Measurements from ENCODE around the gene TEX13C.

TEX13C gene

DNA sequence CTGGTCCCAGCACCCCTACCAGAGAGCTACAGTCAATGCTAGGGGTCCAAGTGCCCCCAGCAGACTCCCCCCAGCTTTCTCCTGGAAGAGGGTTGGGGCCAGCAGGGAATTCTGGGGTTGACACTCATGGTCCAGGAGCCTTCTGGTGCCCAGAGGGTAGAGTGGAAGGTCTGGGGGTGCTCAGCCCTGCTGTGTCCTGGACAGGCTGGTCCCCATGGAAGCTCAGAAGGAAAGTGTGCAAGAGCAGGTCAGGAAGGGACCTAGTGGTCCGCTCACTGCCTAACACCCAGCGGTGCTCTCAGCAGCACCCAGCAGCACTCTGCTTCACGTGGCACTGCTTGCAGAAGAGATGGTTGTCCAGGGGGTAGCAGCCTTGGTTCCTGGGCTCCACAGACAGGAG lies 6.9 kb downstream of the TEX13C start:
- no peak for DNase-seq (ENCODE audit: low read depth, low spot score)
- in situ Hi-C loops (cut with HindIII; ENCODE audit: low sequenced_read_pairs) = no loop called here
- no peak overlapping the region for H3K4me3 ChIP-seq (ENCODE audit: low read depth, low read length)
- TF ChIP-seq, protein P1, sequence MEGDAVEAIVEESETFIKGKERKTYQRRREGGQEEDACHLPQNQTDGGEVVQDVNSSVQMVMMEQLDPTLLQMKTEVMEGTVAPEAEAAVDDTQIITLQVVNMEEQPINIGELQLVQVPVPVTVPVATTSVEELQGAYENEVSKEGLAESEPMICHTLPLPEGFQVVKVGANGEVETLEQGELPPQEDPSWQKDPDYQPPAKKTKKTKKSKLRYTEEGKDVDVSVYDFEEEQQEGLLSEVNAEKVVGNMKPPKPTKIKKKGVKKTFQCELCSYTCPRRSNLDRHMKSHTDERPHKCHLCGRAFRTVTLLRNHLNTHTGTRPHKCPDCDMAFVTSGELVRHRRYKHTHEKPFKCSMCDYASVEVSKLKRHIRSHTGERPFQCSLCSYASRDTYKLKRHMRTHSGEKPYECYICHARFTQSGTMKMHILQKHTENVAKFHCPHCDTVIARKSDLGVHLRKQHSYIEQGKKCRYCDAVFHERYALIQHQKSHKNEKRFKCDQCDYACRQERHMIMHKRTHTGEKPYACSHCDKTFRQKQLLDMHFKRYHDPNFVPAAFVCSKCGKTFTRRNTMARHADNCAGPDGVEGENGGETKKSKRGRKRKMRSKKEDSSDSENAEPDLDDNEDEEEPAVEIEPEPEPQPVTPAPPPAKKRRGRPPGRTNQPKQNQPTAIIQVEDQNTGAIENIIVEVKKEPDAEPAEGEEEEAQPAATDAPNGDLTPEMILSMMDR (IDR thresholded peaks at IDR 0.05; ENCODE audit: low read depth, low read length) = no peak

DNA sequence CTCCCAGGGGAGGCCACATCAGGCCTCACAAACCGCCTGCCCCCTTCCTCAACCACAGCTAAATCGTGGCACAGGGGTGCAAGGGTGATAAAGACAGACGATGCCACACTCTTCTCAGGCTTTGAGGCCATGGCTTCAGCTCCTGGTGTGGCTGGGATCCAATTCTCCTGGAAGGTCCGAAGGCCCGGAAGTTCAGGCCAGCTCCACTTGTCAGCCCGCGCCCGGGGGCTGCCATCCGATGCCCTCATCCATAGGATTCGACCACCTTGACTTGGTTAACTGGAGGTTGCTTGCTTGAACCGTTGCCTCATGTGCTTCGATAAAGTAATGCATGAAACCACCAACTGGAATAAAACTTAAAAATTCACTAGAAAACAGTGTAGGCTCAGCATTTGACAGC lies 8.2 kb downstream of the TEX13C start:
- no peak for DNase-seq (ENCODE audit: low read depth, low spot score)
- in situ Hi-C loops (cut with HindIII; ENCODE audit: low sequenced_read_pairs) = no loop called here
- TF ChIP-seq, protein P1 (IDR thresholded peaks at IDR 0.05; ENCODE audit: low read depth, low read length) = no peak
- H3K4me3 ChIP-seq (ENCODE audit: low read depth, low read length) = no peak overlapping the region

DNA sequence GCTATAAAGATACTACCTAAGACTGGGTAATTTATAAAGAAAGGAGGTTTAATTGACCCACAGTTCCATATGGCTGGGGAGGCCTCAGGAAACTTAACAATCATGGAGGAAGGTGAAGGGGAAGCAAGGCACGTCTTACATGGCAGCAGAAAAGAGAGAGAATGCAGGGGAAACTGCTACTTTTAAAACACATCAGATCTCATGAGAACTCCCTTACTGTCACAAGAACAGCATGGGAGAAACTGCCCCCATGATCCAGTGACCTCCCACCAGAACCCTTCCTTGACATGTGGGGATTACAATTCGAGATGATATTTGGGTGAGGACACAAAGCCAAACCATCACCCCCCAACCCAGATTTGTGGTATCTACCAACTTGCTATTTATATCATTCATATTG lies 13.9 kb downstream of the TEX13C start:
- TF ChIP-seq, protein P1 (IDR thresholded peaks at IDR 0.05; ENCODE audit: low read depth, low read length) = no peak
- H3K4me3 ChIP-seq (ENCODE audit: low read depth, low read length) = no peak overlapping the region
- in situ Hi-C loops (cut with HindIII; ENCODE audit: low sequenced_read_pairs) = no loop called here
- DNase-seq (ENCODE audit: low read depth, low spot score) = no peak

DNA sequence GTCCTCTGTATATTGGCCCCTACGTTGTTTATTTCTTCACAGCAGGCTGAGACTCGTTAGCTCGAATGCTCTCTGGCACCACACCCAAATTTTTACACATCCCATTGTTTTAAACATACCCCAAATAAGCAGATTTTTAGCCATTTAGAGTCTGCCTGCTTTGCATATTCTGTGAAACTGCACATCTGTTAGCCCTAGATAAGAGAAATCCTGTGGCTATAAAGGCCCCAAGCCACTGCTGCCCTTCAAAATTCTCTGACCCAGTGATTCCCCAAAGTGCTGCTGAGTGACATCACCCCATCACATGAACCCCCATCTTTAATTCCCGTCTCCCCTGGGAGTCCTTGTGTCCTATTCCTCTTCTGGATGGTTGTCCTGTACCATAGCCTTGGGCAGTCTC lies 20.8 kb downstream of the TEX13C start:
- TF ChIP-seq, protein P1 (IDR thresholded peaks at IDR 0.05; ENCODE audit: low read depth, low read length) = no peak
- in situ Hi-C loops (cut with HindIII; ENCODE audit: low sequenced_read_pairs) = no loop called here
- H3K4me3 ChIP-seq (ENCODE audit: low read depth, low read length) = no peak overlapping the region
- no peak for DNase-seq (ENCODE audit: low read depth, low spot score)

DNA sequence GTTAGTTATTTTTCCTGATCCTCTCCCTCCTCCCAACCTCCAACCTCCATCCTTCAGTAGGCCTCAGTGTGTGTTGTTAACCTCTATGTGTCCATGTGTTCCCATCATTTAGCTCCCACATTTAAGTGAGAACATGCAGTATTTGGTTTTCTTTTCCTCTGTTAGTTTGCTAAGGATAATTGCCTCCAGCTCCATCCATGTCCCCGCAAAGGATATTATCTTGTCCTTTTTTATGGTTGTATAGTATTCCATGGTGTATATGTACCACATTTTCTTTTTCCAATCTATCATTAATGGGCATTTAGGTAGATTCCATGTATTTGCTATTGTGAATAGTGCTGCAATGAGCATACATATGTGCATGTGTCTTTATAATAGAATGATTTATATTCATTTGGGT lies 54.5 kb downstream of the TEX13C start:
- no peak overlapping the region for H3K4me3 ChIP-seq (ENCODE audit: low read depth, low read length)
- TF ChIP-seq, protein P1 (IDR thresholded peaks at IDR 0.05; ENCODE audit: low read depth, low read length) = no peak
- DNase-seq (ENCODE audit: low read depth, low spot score) = no peak
- in situ Hi-C loops (cut with HindIII; ENCODE audit: low sequenced_read_pairs) = no loop called here
